ENCODE results near the gene SIX4. TPM values are rescaled to one million over a fixed set of nuclear protein-coding genes. Genes with fewer than 3 reads are reported as not detected.

Gene SIX4
- total RNA-seq, 2 experiments from 2014 or later = 2.4 to 3.1 TPM

DNA sequence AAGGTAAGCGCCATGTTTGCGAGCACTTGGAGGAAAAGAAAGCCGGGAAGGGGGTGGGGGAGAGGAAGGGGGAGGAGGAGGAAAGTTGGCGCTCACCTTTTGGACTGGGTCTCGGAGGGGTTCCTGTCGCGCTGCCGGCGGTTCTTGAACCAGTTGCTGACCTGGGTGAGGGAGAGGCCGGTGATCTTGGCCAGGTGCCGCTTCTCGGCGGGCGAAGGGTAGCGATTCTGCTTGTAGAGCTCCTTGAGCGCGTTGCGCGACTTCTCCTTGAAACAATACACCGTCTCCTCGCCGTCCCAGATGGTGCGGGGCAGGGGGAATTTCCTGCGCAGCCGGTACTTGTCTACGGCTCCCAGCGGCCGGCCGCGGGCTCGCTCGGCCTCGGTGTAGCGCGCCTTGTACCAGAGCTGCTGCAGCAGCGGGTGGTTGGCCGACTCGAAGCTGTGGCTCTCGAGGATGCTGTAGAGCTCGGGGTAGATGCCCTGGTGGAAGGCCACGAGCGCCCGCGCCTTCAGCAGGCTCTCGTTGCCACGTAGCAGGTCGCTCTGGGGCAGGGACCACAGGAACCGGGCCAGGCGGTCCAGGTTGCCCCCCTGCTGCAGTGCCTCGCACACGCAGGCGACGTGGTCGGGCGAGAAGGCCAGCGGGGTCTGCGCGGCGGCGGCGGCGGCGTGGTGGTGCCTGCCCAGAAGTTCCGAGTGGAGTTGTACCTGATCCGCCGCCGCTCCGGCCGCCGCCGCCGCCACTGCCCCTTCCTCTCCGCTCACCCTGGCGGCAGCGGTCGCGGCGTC is 840 bp downstream of the SIX4 start:
- Histone ChIP-seq H3K27ac (ENCODE audit: low read depth, low read length, poor library complexity, severe bottlenecking) (no peak overlapping the region), H4K20me1 (ENCODE audit: insufficient read depth, low read length) (no peaks in the 10 kb centered on the region), H2AFZ (ENCODE audit: low read length) (peak overlapping the region; percentile 86), H3K4me2 (ENCODE audit: low read length) (peak overlapping the region; percentile 79), H3K4me1 (ENCODE audit: insufficient read depth, low read length, poor library complexity, severe bottlenecking) (peaks cover 15% of the 10 kb centered on the region), H3K36me3 (ENCODE audit: insufficient read depth, low read length) (no peaks in the 10 kb centered on the region), H3K79me2 (ENCODE audit: insufficient read depth, low read depth, low read length) (no peaks in the 10 kb centered on the region), H3K4me3 (ENCODE audit: low read depth, low read length, poor library complexity, severe bottlenecking) (peak overlapping the region; percentile 83), H3K9me3 (ENCODE audit: low read length) (no peaks in the 10 kb centered on the region), H3K9me2 (ENCODE audit: insufficient read depth, low read length) (no peaks in the 10 kb centered on the region)
- intact Hi-C loops (cut with micrococcal nuclease; ENCODE audit: unreplicated experiment) = no loop called here
- DNase-seq (ENCODE audit: low spot score) = peak; percentile 57
- POLR2A ChIA-PET = interaction anchor here (0.6 to 1.7 kb wide), 3 partner anchors 11 to 18 kb away, joined by 3 to 4 read pairs (median 4); partner anchors contain the start of gene MNAT1
- TF ChIP-seq, protein P1, sequence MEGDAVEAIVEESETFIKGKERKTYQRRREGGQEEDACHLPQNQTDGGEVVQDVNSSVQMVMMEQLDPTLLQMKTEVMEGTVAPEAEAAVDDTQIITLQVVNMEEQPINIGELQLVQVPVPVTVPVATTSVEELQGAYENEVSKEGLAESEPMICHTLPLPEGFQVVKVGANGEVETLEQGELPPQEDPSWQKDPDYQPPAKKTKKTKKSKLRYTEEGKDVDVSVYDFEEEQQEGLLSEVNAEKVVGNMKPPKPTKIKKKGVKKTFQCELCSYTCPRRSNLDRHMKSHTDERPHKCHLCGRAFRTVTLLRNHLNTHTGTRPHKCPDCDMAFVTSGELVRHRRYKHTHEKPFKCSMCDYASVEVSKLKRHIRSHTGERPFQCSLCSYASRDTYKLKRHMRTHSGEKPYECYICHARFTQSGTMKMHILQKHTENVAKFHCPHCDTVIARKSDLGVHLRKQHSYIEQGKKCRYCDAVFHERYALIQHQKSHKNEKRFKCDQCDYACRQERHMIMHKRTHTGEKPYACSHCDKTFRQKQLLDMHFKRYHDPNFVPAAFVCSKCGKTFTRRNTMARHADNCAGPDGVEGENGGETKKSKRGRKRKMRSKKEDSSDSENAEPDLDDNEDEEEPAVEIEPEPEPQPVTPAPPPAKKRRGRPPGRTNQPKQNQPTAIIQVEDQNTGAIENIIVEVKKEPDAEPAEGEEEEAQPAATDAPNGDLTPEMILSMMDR (conservative IDR thresholded peaks at IDR 0.05; ENCODE audit: low read length) = no peak
- TF ChIP-seq EZH2phosphoT487 (IDR thresholded peaks at IDR 0.05; ENCODE audit: borderline replicate concordance, low read depth, low read length) = no peak
- CTCF ChIA-PET (ENCODE audit: unreplicated experiment) = interaction anchor here (0.5 to 0.9 kb wide), 3 partner anchors 9 to 357 kb away, joined by 3 to 4 read pairs (median 3); no protein-coding TSS in a partner anchor
- BruUV-seq (replicated peaks) = no TSS peak

DNA sequence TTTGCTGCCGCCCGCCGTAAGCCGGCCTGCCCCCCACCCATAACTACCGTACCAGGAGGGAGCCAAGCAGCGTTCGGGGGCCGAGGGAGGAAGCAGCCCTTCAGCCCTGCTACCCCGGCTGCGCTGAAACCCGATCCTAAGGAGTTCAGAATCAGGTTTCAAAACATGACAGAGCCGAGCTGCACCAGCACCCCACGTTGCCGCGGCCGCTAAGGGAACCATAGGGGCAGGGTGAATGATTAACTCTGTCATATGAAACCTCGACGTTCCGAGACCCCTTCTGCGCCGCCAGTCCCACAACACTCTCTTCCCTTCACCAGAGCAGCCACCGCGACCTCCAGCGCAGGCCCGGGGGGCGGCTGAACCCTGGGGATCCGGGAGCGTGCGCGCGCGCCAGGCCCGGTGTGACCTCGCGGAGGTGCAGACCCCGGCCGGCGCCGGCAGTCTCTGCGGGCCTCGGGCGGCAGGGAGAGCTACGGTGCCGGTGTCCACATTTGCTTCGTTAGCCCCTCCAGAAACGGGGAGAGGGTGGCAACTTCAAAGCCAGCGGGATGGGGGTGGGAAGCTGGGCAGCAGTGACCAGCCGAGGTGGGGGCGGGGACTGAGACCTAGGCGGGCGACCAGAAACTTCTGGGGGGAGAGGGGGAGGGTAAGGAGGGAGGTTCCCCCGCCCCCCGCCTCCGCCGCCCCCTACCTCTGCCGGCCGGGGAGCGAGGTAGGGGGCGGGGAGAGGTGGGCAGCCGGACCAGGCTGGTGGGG is 1.6 kb downstream of the SIX4 start:
- Histone ChIP-seq H3K4me1 (ENCODE audit: insufficient read depth, low read length, poor library complexity, severe bottlenecking) (peaks cover 15% of the 10 kb centered on the region), H3K9me2 (ENCODE audit: insufficient read depth, low read length) (no peaks in the 10 kb centered on the region), H3K4me2 (ENCODE audit: low read length) (peak overlapping the region; percentile 79), H4K20me1 (ENCODE audit: insufficient read depth, low read length) (no peaks in the 10 kb centered on the region), H3K79me2 (ENCODE audit: insufficient read depth, low read depth, low read length) (no peaks in the 10 kb centered on the region), H3K4me3 (ENCODE audit: low read depth, low read length, poor library complexity, severe bottlenecking) (peak overlapping the region; percentile 83), H2AFZ (ENCODE audit: low read length) (peak overlapping the region; percentile 86), H3K36me3 (ENCODE audit: insufficient read depth, low read length) (no peaks in the 10 kb centered on the region), H3K27ac (ENCODE audit: low read depth, low read length, poor library complexity, severe bottlenecking) (no peak overlapping the region), H3K9me3 (ENCODE audit: low read length) (no peaks in the 10 kb centered on the region)
- TF ChIP-seq, protein P1 (conservative IDR thresholded peaks at IDR 0.05; ENCODE audit: low read length) = no peak
- TF ChIP-seq EZH2phosphoT487 (IDR thresholded peaks at IDR 0.05; ENCODE audit: borderline replicate concordance, low read depth, low read length) = no peak
- no TSS peak for BruUV-seq (replicated peaks)
- DNase-seq (ENCODE audit: low spot score) = peak; percentile 58
- intact Hi-C loops (cut with micrococcal nuclease; ENCODE audit: unreplicated experiment) = no loop called here
- ChIA-PET CTCF (ENCODE audit: unreplicated experiment) (interaction anchor here (0.5 to 0.9 kb wide), 3 partner anchors 10 to 358 kb away, joined by 3 to 4 read pairs (median 3); no protein-coding TSS in a partner anchor), POLR2A (interaction anchor here (1.3 to 1.7 kb wide), 2 partner anchors 12 to 14 kb away, joined by 4 read pairs; partner anchors contain the start of gene MNAT1)
